ENCODE data around the gene TBC1D1.

The TBC1D1 gene

GRCh38 chr4:38060829-38061431 lies 170.0 kb downstream of the TBC1D1 start:
- no peak for TF ChIP-seq CTCF (IDR thresholded peaks at IDR 0.05; ENCODE audit: insufficient read depth, low read length, poor library complexity, severe bottlenecking)
- H3K36me3 ChIP-seq (ENCODE audit: control insufficient read depth, insufficient read depth, low read length) = peaks cover 7% of the 10 kb centered on the region
- H3K27me3 ChIP-seq (replicated peaks; ENCODE audit: control insufficient read depth, insufficient read depth, low read length) = no peaks in the 10 kb centered on the region
- H3K4me3 ChIP-seq (replicated peaks; ENCODE audit: low read depth, low read length) = no peak overlapping the region
- DNase-seq (ENCODE audit: extremely low read depth, insufficient read length) = no peak

- TF ChIP-seq CTCF (IDR thresholded peaks at IDR 0.05; ENCODE audit: insufficient read depth, low read length, poor library complexity, severe bottlenecking) = peak; percentile 80
- Histone ChIP-seq H3K36me3 (ENCODE audit: control insufficient read depth, insufficient read depth, low read length) (peaks cover 7% of the 10 kb centered on the region), H3K27me3 (replicated peaks; ENCODE audit: control insufficient read depth, insufficient read depth, low read length) (no peaks in the 10 kb centered on the region), H3K4me3 (replicated peaks; ENCODE audit: low read depth, low read length) (no peak overlapping the region)
- no peak for DNase-seq (ENCODE audit: extremely low read depth, insufficient read length)
Measured at GRCh38 chr4:38062088-38062775, 171.3 kb downstream of the TBC1D1 start.

GRCh38 chr4:38062776-38063097 lies 171.9 kb downstream of the TBC1D1 start:
- no peak for TF ChIP-seq CTCF (IDR thresholded peaks at IDR 0.05; ENCODE audit: insufficient read depth, low read length, poor library complexity, severe bottlenecking)
- peaks cover 8% of the 10 kb centered on the region for H3K36me3 ChIP-seq (ENCODE audit: control insufficient read depth, insufficient read depth, low read length)
- no peaks in the 10 kb centered on the region for H3K27me3 ChIP-seq (replicated peaks; ENCODE audit: control insufficient read depth, insufficient read depth, low read length)
- DNase-seq (ENCODE audit: extremely low read depth, insufficient read length) = no peak
- H3K4me3 ChIP-seq (replicated peaks; ENCODE audit: low read depth, low read length) = no peak overlapping the region

- no peak overlapping the region for H3K4me3 ChIP-seq (replicated peaks; ENCODE audit: low read depth, low read length)
- no peak for DNase-seq (ENCODE audit: extremely low read depth, insufficient read length)
Measured at GRCh38 chr4:38065176-38065575, 174.3 kb downstream of the TBC1D1 start.

GRCh38 chr4:38065900-38066299 lies 175.0 kb downstream of the TBC1D1 start:
- DNase-seq (ENCODE audit: extremely low read depth, insufficient read length) = no peak
- Histone ChIP-seq H3K4me3 (replicated peaks; ENCODE audit: low read depth, low read length) (no peak overlapping the region), H3K27me3 (replicated peaks; ENCODE audit: control insufficient read depth, insufficient read depth, low read length) (no peaks in the 10 kb centered on the region), H3K36me3 (ENCODE audit: control insufficient read depth, insufficient read depth, low read length) (peaks cover 4% of the 10 kb centered on the region)
- TF ChIP-seq CTCF (IDR thresholded peaks at IDR 0.05; ENCODE audit: insufficient read depth, low read length, poor library complexity, severe bottlenecking) = no peak

More at GRCh38 chr4:38065176-38065575, 174.3 kb downstream of the TBC1D1 start:
- H3K27me3 ChIP-seq (replicated peaks; ENCODE audit: control insufficient read depth, insufficient read depth, low read length) = no peaks in the 10 kb centered on the region
- no peak for TF ChIP-seq CTCF (IDR thresholded peaks at IDR 0.05; ENCODE audit: insufficient read depth, low read length, poor library complexity, severe bottlenecking)
- H3K36me3 ChIP-seq (ENCODE audit: control insufficient read depth, insufficient read depth, low read length) = peaks cover 4% of the 10 kb centered on the region
